IPS-18c (cell line): ENCODE results near the gene GABBR1.

ENCODE experiments used
- H3K4me3 ChIP-seq: 2 replicates; pipeline ENCODE4 v1.7.0; 2013; ENCODE audit warnings: low read depth, mild to moderate bottlenecking, low read length, moderate library complexity; ENCODE audit not compliant: insufficient read depth
- H3K9me3 ChIP-seq: one replicate; pipeline ENCODE4 v1.6.1; 2013; ENCODE audit warnings: mild to moderate bottlenecking, low read length, moderate library complexity; ENCODE audit not compliant: control insufficient read depth, insufficient read depth

GABBR1 gene

GRCh38 chr6:29559524-29560287 lies 73.3 kb downstream of the GABBR1 start, which contains the start of gene UBD:
Gene UBD, minus strand, starts transcription at chr6:29559732. Its CDS starts 31 bp downstream, at chr6:29559701.
- no peak within 1 kb of the TSS for H3K4me3 ChIP-seq
- no peaks in the 10 kb centered on the region for H3K9me3 ChIP-seq

DNA sequence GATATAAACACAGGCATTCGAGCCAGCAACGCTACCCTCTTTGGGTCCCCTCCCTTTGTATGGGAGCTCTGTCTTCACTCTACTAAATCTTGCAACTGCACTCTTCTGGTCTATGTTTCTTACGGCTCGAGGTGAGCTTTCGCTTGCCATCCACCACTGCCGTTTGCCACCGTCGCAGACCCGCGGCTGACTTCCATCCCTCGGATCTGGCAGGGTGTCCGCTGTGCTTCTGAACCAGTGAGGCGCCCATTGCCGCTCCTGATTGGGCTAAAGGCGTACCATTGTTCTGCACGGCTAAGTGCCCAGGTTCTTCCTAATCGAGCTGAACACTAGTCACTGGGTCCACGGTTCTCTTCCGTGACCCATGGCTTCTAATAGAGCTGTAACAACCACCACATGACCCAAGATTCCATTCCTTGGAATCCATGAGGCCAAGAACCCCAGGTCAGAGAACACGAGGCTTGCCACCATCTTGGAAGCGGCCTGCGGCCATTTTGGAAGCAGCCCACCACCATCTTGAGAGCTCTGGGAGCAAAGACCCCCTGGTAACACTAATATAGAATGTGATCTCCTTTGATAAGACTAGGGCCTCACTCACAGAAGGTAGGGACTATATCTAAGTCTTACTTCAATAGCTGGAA lies 74.4 kb downstream of the GABBR1 start:
- no peaks in the 10 kb centered on the region for H3K9me3 ChIP-seq
- no peak overlapping the region for H3K4me3 ChIP-seq

DNA sequence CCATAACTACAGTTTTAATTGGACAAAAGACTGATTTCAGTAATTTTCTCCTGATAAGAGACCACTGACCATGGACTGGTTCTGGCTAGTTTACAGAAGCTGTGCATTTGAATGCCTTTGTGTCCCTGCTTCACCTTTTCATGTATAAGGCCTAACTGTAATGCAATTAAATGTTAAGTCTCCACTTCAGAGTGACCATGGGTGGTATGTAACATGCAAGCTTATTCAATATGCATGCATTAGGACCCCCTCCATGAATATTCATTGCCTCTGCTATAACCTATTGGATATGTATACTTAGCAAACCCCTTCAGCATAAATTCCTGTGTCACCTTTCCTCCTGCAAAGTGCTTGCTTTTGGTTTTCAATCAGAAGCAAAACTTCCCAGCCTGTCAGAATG lies 75.7 kb downstream of the GABBR1 start:
- no peaks in the 10 kb centered on the region for H3K9me3 ChIP-seq
- H3K4me3 ChIP-seq = no peak overlapping the region

DNA sequence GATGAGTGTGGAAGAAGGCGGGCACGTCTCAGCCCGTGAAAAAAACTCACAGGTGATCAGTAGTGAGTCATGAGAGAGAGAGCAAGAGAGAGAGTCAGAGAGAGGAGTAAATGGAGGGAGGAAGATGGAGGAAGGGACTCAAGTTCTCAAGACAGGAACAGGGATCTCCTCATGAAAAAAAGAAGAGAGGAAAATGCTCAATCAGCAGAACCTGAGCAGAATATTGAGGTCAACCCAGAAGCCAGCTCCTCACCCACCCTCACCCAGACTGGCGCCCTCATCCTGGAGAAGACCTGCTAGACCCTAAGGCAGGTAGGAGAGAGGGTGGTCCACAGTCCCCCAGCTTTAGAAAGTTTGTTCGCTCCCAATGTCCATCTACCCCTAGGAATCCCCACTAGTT lies 78.2 kb downstream of the GABBR1 start:
- no peaks in the 10 kb centered on the region for H3K9me3 ChIP-seq
- no peak overlapping the region for H3K4me3 ChIP-seq

- no peaks in the 10 kb centered on the region for H3K9me3 ChIP-seq
- H3K4me3 ChIP-seq = peak overlapping the region; percentile 52
Measured at GRCh38 chr6:29553268-29554057, 79.5 kb downstream of the GABBR1 start.

GRCh38 chr6:29552512-29553051 lies 80.4 kb downstream of the GABBR1 start:
- H3K4me3 ChIP-seq = peak overlapping the region; percentile 52; the same call in 1 of the 2 replicates
- H3K9me3 ChIP-seq = no peaks in the 10 kb centered on the region

- Histone ChIP-seq H3K9me3 (no peaks in the 10 kb centered on the region), H3K4me3 (no peak overlapping the region)
Measured at GRCh38 chr6:29547573-29547972, 85.4 kb downstream of the GABBR1 start.

DNA sequence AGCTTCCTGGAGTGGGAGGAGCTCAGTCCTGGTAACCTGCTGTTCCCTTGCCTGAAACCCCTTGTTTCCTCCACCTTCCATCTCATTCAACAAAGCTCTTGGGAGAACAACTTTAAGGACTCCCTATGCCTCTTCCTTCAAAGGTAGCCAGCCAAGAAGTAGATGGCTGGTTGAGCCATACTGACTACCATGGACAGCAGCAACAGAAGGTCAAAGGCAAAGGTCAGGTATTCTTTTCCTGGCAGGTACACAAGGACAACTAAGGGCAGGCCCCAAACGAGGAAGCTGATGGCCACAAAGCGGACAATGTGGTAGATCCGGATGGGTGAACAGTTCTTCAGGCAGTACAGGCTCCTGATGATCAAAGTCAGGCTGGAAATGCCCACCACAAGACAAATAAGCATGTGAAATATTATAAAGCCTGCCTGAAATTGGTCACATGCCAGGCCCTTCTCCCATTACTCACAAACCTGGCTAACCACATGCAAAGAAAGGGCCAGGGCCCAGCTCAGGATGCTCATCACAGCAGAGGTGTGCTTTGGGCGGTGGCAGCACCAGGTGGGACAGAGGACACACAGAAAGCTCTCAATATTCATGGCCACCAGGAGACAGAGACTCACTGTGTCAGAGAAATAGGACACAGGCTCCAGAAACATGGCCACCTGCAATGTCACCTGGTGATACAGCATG lies 95.1 kb downstream of the GABBR1 start:
- Histone ChIP-seq H3K9me3 (peaks cover 3% of the 10 kb centered on the region), H3K4me3 (no peak overlapping the region)

DNA sequence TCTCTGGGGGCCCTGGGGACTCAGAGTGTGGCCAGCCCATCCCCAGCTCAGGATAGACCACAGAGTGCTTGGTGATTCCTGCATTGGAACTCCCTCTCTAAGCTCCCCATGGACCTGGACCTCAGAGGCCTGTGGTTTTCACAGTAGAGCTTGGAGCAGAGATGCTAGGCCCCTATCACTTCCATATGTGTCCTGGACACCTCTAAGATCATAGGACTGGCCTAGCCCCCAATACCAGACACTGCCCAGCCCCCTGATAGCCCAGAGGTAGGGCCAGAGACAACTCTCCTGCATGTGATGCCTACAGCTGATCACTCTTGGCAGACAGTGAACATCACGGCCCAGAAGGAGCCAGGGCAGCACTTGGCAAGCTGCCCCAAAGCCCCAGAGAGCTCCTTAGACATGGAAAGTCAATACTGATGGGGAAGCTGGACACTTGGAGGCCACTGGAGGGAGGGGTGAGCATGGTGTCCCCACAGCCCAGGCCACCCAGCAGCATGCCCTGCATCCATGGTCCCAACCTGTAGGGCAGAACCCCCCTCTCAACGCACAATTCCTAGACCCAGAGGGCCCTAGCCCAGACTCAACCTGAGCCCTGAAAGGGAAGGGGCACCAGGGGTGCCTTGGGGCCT lies 100.5 kb downstream of the GABBR1 start:
- Histone ChIP-seq H3K4me3 (no peak overlapping the region), H3K9me3 (no peaks in the 10 kb centered on the region)

GRCh38 chr6:29531668-29532067 lies 101.3 kb downstream of the GABBR1 start:
- Histone ChIP-seq H3K4me3 (no peak overlapping the region), H3K9me3 (no peaks in the 10 kb centered on the region)

- H3K9me3 ChIP-seq = no peaks in the 10 kb centered on the region
Measured at GRCh38 chr6:29530671-29531310, 102.2 kb downstream of the GABBR1 start.

GRCh38 chr6:29529956-29530355 lies 103.0 kb downstream of the GABBR1 start:
- H3K9me3 ChIP-seq = no peaks in the 10 kb centered on the region

More at GRCh38 chr6:29530671-29531310, 102.2 kb downstream of the GABBR1 start:
- H3K4me3 ChIP-seq = no peak overlapping the region

GRCh38 chr6:29528988-29529560 lies 103.9 kb downstream of the GABBR1 start:
- Histone ChIP-seq H3K9me3 (no peaks in the 10 kb centered on the region), H3K4me3 (no peak overlapping the region)

More at GRCh38 chr6:29529956-29530355, 103.0 kb downstream of the GABBR1 start:
- no peak overlapping the region for H3K4me3 ChIP-seq

DNA sequence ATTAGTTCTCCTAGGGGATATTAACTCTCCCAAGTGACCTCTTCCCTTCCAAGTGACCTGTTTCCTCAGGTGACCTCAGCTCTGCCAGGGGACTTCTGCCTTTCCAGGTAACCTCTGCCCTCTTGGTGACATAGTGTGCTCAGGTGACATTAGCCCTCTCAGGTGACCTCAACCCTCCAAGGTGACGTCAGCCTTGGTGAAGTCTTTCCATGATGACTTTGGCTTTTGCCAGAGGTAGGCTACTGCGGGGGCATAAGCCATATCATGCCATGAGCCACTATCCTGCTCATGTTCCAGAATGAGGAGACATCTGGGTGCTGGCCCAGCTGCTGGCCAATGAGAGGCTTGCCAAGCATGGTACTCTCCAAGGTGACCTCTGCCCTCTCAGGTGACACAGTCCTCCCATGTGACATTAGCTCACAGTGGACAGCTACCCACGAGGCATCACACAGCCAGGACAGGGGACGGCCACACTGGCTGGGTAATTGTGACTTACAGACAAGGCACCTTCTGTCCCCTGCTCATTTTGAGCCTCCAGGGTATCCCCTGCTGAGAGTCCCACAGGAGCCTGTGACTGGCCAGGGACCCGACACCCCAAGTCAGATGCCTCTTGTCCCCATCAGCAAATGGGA lies 104.6 kb downstream of the GABBR1 start:
- no peaks in the 10 kb centered on the region for H3K9me3 ChIP-seq
- no peak overlapping the region for H3K4me3 ChIP-seq

GRCh38 chr6:29527564-29527963 lies 105.4 kb downstream of the GABBR1 start:
- no peak overlapping the region for H3K4me3 ChIP-seq
- H3K9me3 ChIP-seq = no peaks in the 10 kb centered on the region
